Ishikawa (cell line): Measurements from ENCODE around the gene ZNF316.

Experiments
- CEBPB ChIP-seq: IDR thresholded peaks from 2 replicates; pipeline ENCODE4 v1.6.1; 2012
- EP300 ChIP-seq: IDR thresholded peaks from 2 replicates; pipeline ENCODE4 v1.6.1; 2012; ENCODE audit warnings: borderline replicate concordance
- MAX ChIP-seq: IDR thresholded peaks from 2 replicates; pipeline ENCODE4 v1.6.1; 2012
- NFIC ChIP-seq: IDR thresholded peaks from 2 replicates; pipeline ENCODE4 v1.6.1; 2012
- RAD21 ChIP-seq: IDR thresholded peaks from 2 replicates; pipeline ENCODE4 v1.6.1; 2012; ENCODE audit warnings: low read depth
- REST ChIP-seq: IDR thresholded peaks from 2 replicates; pipeline ENCODE4 v1.6.1; 2012; ENCODE audit warnings: low read depth, mild to moderate bottlenecking
- TAF1 ChIP-seq: IDR thresholded peaks from 2 replicates; pipeline ENCODE4 v1.6.1; 2012; ENCODE audit warnings: low read depth, mild to moderate bottlenecking
- TCF12 ChIP-seq: IDR thresholded peaks from 2 replicates; pipeline ENCODE4 v1.6.1; 2012; ENCODE audit warnings: low read depth
- TEAD4 ChIP-seq: IDR thresholded peaks from 2 replicates; pipeline ENCODE4 v1.6.1; 2012
- YY1 ChIP-seq: IDR thresholded peaks from 2 replicates; pipeline ENCODE4 v1.6.1; 2012; ENCODE audit warnings: low read depth
- ZBTB7A ChIP-seq: IDR thresholded peaks from 2 replicates; pipeline ENCODE4 v1.6.1; 2012; ENCODE audit warnings: low read depth

GRCh38 chr7:6701860-6702259 is 64.7 kb downstream of the ZNF316 start:
- TF ChIP-seq ZBTB7A: no peak
- TF ChIP-seq TEAD4: no peak
- no peak for TF ChIP-seq EP300
- TF ChIP-seq TCF12: no peak
- no peak for TF ChIP-seq MAX
- TF ChIP-seq REST: no peak
- no peak for TF ChIP-seq RAD21
- TF ChIP-seq YY1: no peak
- no peak for TF ChIP-seq NFIC
- no peak for TF ChIP-seq CEBPB
- TF ChIP-seq TAF1: no peak
